GM19324 (cell line): ENCODE measurements around the gene SLC35G2.
"Not testable (repeated sequence)": the region's sequence is repeated elsewhere in the genome, so short reads cannot be mapped to it uniquely, and the experiment has no call there.

Source experiments
- ATAC-seq: cut with Tn5 transposase; IDR thresholded peaks from one replicate; pipeline ENCODE4 v1.9.1; 2021; ENCODE audit warnings: mild to moderate bottlenecking, moderate library complexity; ENCODE audit not compliant: unreplicated experiment, low FRiP score

SLC35G2 gene

GRCh38 chr3:136883967-136884720 is 65.2 kb downstream of the SLC35G2 start:
- ATAC-seq, result no peak

- ATAC-seq, result no peak
These were observed 66.7 kb downstream of the SLC35G2 start for GRCh38 chr3:136885357-136886213.

- ATAC-seq, result no peak
These were observed 71.0 kb downstream of the SLC35G2 start for GRCh38 chr3:136889947-136890346.

GRCh38 chr3:136891934-136892855 is 73.3 kb downstream of the SLC35G2 start:
- no peak for ATAC-seq

GRCh38 chr3:136893848-136894443 is 75.0 kb downstream of the SLC35G2 start:
- no peak for ATAC-seq

- ATAC-seq, result not testable (repeated sequence)
These were observed 78.2 kb downstream of the SLC35G2 start for GRCh38 chr3:136897171-136897570.

- no peak for ATAC-seq
These were observed 79.6 kb downstream of the SLC35G2 start for GRCh38 chr3:136898549-136898948.

- no peak for ATAC-seq
These were observed 80.0 kb downstream of the SLC35G2 start for GRCh38 chr3:136898954-136899353.

GRCh38 chr3:136899622-136900158 is 80.8 kb downstream of the SLC35G2 start:
- ATAC-seq, result no peak

GRCh38 chr3:136900694-136901093 is 81.8 kb downstream of the SLC35G2 start:
- not testable (repeated sequence) for ATAC-seq

- ATAC-seq, result no peak
These were observed 82.5 kb downstream of the SLC35G2 start for GRCh38 chr3:136901391-136901790.

- ATAC-seq, result not testable (repeated sequence)
These were observed 83.6 kb downstream of the SLC35G2 start for GRCh38 chr3:136902530-136902929.

- ATAC-seq, result no peak
These were observed 85.0 kb downstream of the SLC35G2 start for GRCh38 chr3:136903899-136904298.

GRCh38 chr3:136904746-136905145 is 85.8 kb downstream of the SLC35G2 start:
- ATAC-seq, result no peak
